HCT116 (cell line): ENCODE results near the gene MEPCE.

Experiments used
- CTCF ChIP-seq, 3 experiments: fragments of 200-600 bp in 1 of 3; sonication (generic) in 1 of 3; IDR thresholded peaks in 2 of 3; conservative IDR thresholded peaks in 1 of 3; 2 replicates each; pipeline ENCODE4 v1.5.1; 2012 to 2017; ENCODE audit warnings: low read depth in 2 of 3, low read length in 2 of 3, antibody characterized with exemption in 1 of 3, borderline replicate concordance in 1 of 3, control low read depth in 1 of 3, mild to moderate bottlenecking in 1 of 3, mixed read lengths in 1 of 3, mixed run types in 1 of 3, moderate library complexity in 1 of 3; ENCODE audit not compliant: insufficient read depth in 1 of 3
- EZH2 ChIP-seq: fragments of 200-600 bp; sonication (generic); IDR thresholded peaks from 2 replicates; pipeline ENCODE4 v1.6.1; 2017; ENCODE audit warnings: antibody characterized with exemption, mixed run types
- POLR2A ChIP-seq: IDR thresholded peaks from 2 replicates; pipeline ENCODE4 v1.7.0; 2011; ENCODE audit warnings: borderline replicate concordance; ENCODE audit not compliant: insufficient read depth, insufficient read length; ENCODE audit errors: extremely low read depth

GRCh38 chr7:100433592-100434296, 4.1 kb downstream of the MEPCE start:
- TF ChIP-seq CTCF (IDR thresholded peaks at IDR 0.05 in 2 of 3, conservative IDR thresholded peaks at IDR 0.05 in 1 of 3; ENCODE audit: borderline replicate concordance in 1 of 3, insufficient read depth in 1 of 3, low read depth in 2 of 3, low read length in 2 of 3) (no peak), EZH2 (no peak), POLR2A (no peak)
